NAMALWA (cell line): ENCODE data around the gene TST.

Experiments used
- DNase-seq: peaks from one replicate; pipeline ENCODE4 v3.0.0-alpha.2; 2015; ENCODE audit warnings: low spot score

The TST gene

GRCh38 chr22:37032134-37032534 is 12.9 kb upstream of the TST start:
- DNase-seq: no peak

GRCh38 chr22:37030560-37031281 is 11.5 kb upstream of the TST start:
- no peak for DNase-seq

- no peak for DNase-seq
Measured at GRCh38 chr22:37028692-37029674, 9.7 kb upstream of the TST start.

- DNase-seq: no peak
Measured at GRCh38 chr22:37027556-37027955, 8.3 kb upstream of the TST start.

- DNase-seq: no peak
Measured at GRCh38 chr22:37026325-37026724, 7.1 kb upstream of the TST start.

- no peak for DNase-seq
Measured at GRCh38 chr22:37025500-37026070, 6.3 kb upstream of the TST start.

- DNase-seq: no peak
Measured at GRCh38 chr22:37024339-37025157, 5.3 kb upstream of the TST start.

- no peak for DNase-seq
Measured at GRCh38 chr22:37023743-37024338, 4.6 kb upstream of the TST start.

- DNase-seq: no peak
Measured at GRCh38 chr22:37022483-37023337, 3.5 kb upstream of the TST start.

GRCh38 chr22:37021710-37022482 is 2.6 kb upstream of the TST start:
- peak; percentile 77 for DNase-seq

- DNase-seq: no peak
Measured at GRCh38 chr22:37021041-37021440, 1.8 kb upstream of the TST start.

GRCh38 chr22:37020192-37020479 is 889 bp upstream of the TST start:
- peak; percentile 46 for DNase-seq

GRCh38 chr22:37018815-37019308 is 385 bp downstream of the TST start:
- DNase-seq: no peak

GRCh38 chr22:37018086-37018814 is 997 bp downstream of the TST start:
- DNase-seq: no peak

- DNase-seq: no peak
Measured at GRCh38 chr22:37017356-37017755, 1.9 kb downstream of the TST start.

GRCh38 chr22:37016134-37016910 is 2.9 kb downstream of the TST start:
- DNase-seq: no peak

- DNase-seq: no peak
Measured at GRCh38 chr22:37015587-37015878, 3.7 kb downstream of the TST start.

- no peak for DNase-seq
Measured at GRCh38 chr22:37014835-37015586, 4.2 kb downstream of the TST start.
